ENCODE results near the gene CD48.

The CD48 gene

DNA sequence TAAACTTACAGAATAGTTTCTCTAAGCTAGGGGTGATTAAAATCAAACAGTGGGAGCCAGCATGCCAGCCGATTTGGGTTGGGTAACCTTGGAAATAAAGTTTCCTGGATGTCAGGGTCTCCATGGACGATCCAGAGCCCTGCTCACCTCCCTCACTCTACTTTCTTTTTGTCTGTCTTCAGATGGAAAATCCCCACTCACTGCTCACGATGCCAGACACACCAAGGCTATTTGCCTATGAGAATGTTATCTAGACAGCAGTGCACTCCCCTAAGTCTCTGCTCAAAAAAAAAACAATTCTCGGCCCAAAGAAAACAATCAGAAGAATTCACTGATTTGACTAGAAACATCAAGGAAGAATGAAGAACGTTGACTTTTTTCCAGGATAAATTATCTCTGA lies 41.3 kb upstream of the CD48 start:
- no peaks in the 10 kb centered on the region for H3K36me3 ChIP-seq (ENCODE audit: control insufficient read depth in 1 of 2, insufficient read depth in 2 of 2, low read depth in 1 of 2, low read length in 2 of 2)
- no peak overlapping the region for H4K8ac ChIP-seq (ENCODE audit: low read length)
- DNase-seq: no peak
- no peak overlapping the region for H3K4me2 ChIP-seq (ENCODE audit: low read length, poor library complexity, severe bottlenecking)
- no peak overlapping the region for H3K14ac ChIP-seq (ENCODE audit: low read length in 2 of 2)
- no peak overlapping the region for H2AFZ ChIP-seq (ENCODE audit: low read depth, low read length)
- H3K27ac ChIP-seq (ENCODE audit: low read length, poor library complexity, severe bottlenecking): no peak overlapping the region
- no peak overlapping the region for H2BK15ac ChIP-seq (ENCODE audit: low read depth, poor library complexity, severe bottlenecking)
- H3K4me3 ChIP-seq (ENCODE audit: insufficient read depth in 1 of 2, low read depth in 1 of 2, low read length in 2 of 2): no peak overlapping the region
- no peaks in the 10 kb centered on the region for H3K4me1 ChIP-seq (ENCODE audit: control insufficient read depth, insufficient read depth, low read depth, low read length)
- H3K4ac ChIP-seq (ENCODE audit: low read depth in 1 of 2, low read length in 2 of 2): no peak overlapping the region
- H2BK5ac ChIP-seq (ENCODE audit: low read depth, low read length, poor library complexity, severe bottlenecking): no peak overlapping the region
- H3K9ac ChIP-seq (ENCODE audit: low read length): no peak overlapping the region
- no peaks in the 10 kb centered on the region for H3K9me3 ChIP-seq (ENCODE audit: control insufficient read depth, low read length)
- peaks cover 0 to 3% of the 10 kb centered on the region in 2 experiments for H3K27me3 ChIP-seq (ENCODE audit: control insufficient read depth in 1 of 2, insufficient read depth in 1 of 2, low read length in 2 of 2)
- no peak overlapping the region for H4K91ac ChIP-seq (ENCODE audit: low read length)
- no peak overlapping the region for H2BK12ac ChIP-seq (ENCODE audit: low read length in 2 of 2)
- WGBS: 55% methylated on average over 5 of the region's 5 CpGs
- H3K79me1 ChIP-seq (replicated peaks; ENCODE audit: low read length, poor library complexity, severe bottlenecking): no peaks in the 10 kb centered on the region
- H3K23ac ChIP-seq (ENCODE audit: low read length in 2 of 2): no peak overlapping the region
- no peak overlapping the region for H3K18ac ChIP-seq (ENCODE audit: low read depth in 1 of 2, low read length in 2 of 2)
- no peak overlapping the region for H2BK120ac ChIP-seq (ENCODE audit: low read depth, low read length)
- no peak overlapping the region for H2AK5ac ChIP-seq (ENCODE audit: low read length, severe bottlenecking)

DNA sequence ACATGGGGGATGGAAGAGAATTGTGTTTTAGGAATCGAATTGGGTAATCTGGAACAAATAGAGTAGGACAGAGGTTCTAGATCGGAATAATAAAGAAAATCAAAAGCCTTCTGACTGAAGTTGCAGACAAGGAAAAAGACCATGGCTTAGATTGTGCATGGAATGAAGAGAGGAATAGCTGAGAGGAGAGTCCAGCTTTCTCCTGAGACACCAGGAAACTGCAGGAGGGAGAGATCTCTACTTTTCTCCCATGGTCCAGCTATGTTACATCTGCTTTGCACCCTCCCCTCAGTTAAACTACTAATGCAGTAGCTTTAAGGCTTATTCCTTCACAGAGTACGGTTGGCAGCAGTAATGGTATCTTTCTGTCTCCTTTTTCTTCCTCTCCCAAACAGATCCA lies 40.8 kb upstream of the CD48 start:
- no peak for DNase-seq
- H2BK15ac ChIP-seq (ENCODE audit: low read depth, poor library complexity, severe bottlenecking): no peak overlapping the region
- H3K4me1 ChIP-seq (ENCODE audit: control insufficient read depth, insufficient read depth, low read depth, low read length): no peaks in the 10 kb centered on the region
- peaks cover 0 to 4% of the 10 kb centered on the region in 2 experiments for H3K27me3 ChIP-seq (ENCODE audit: control insufficient read depth in 1 of 2, insufficient read depth in 1 of 2, low read length in 2 of 2)
- no peaks in the 10 kb centered on the region for H3K9me3 ChIP-seq (ENCODE audit: control insufficient read depth, low read length)
- no peak overlapping the region for H2AFZ ChIP-seq (ENCODE audit: low read depth, low read length)
- no peak overlapping the region for H3K14ac ChIP-seq (ENCODE audit: low read length in 2 of 2)
- no peak overlapping the region for H4K91ac ChIP-seq (ENCODE audit: low read length)
- no peak overlapping the region for H3K4me2 ChIP-seq (ENCODE audit: low read length, poor library complexity, severe bottlenecking)
- no peak overlapping the region for H3K4me3 ChIP-seq (ENCODE audit: insufficient read depth in 1 of 2, low read depth in 1 of 2, low read length in 2 of 2)
- no peak overlapping the region for H2BK120ac ChIP-seq (ENCODE audit: low read depth, low read length)
- no peak overlapping the region for H2BK5ac ChIP-seq (ENCODE audit: low read depth, low read length, poor library complexity, severe bottlenecking)
- no peak overlapping the region for H3K27ac ChIP-seq (ENCODE audit: low read length, poor library complexity, severe bottlenecking)
- no peak overlapping the region for H3K23ac ChIP-seq (ENCODE audit: low read length in 2 of 2)
- no peaks in the 10 kb centered on the region for H3K36me3 ChIP-seq (ENCODE audit: control insufficient read depth in 1 of 2, insufficient read depth in 2 of 2, low read depth in 1 of 2, low read length in 2 of 2)
- H3K4ac ChIP-seq (ENCODE audit: low read depth in 1 of 2, low read length in 2 of 2): no peak overlapping the region
- H3K79me1 ChIP-seq (replicated peaks; ENCODE audit: low read length, poor library complexity, severe bottlenecking): no peaks in the 10 kb centered on the region
- H2AK5ac ChIP-seq (ENCODE audit: low read length, severe bottlenecking): no peak overlapping the region
- no peak overlapping the region for H2BK12ac ChIP-seq (ENCODE audit: low read length in 2 of 2)
- WGBS: 62% methylated on average over 2 of the region's 3 CpGs
- no peak overlapping the region for H3K9ac ChIP-seq (ENCODE audit: low read length)
- no peak overlapping the region for H4K8ac ChIP-seq (ENCODE audit: low read length)
- no peak overlapping the region for H3K18ac ChIP-seq (ENCODE audit: low read depth in 1 of 2, low read length in 2 of 2)

DNA sequence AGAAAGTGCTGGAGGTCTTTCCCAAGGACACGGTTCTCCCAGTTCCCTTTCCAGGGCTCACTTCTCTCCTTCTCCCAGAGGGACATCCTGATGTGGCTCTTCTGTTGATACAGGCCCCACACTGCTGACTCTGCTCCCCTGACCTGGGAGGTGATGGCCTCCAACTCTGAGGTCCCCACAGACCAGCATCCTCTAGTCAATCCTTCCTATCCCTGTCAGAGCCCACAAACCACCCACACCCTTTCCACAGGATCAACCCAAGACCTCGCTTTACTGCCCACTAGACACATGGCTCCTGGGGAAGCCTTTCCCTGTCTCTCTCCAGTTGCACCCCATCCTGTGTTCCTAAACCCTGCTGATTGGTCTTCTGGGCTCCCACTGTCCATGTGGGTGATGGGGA lies 39.0 kb upstream of the CD48 start:
- Histone ChIP-seq H3K4me2 (ENCODE audit: low read length, poor library complexity, severe bottlenecking) (no peak overlapping the region), H3K18ac (ENCODE audit: low read depth in 1 of 2, low read length in 2 of 2) (no peak overlapping the region), H2BK12ac (ENCODE audit: low read length in 2 of 2) (no peak overlapping the region), H3K4me3 (ENCODE audit: insufficient read depth in 1 of 2, low read depth in 1 of 2, low read length in 2 of 2) (no peak overlapping the region), H3K79me1 (replicated peaks; ENCODE audit: low read length, poor library complexity, severe bottlenecking) (no peaks in the 10 kb centered on the region), H3K9ac (ENCODE audit: low read length) (no peak overlapping the region), H2BK15ac (ENCODE audit: low read depth, poor library complexity, severe bottlenecking) (no peak overlapping the region), H3K14ac (ENCODE audit: low read length in 2 of 2) (no peak overlapping the region), H2AK5ac (ENCODE audit: low read length, severe bottlenecking) (no peak overlapping the region), H2BK120ac (ENCODE audit: low read depth, low read length) (no peak overlapping the region), H4K91ac (ENCODE audit: low read length) (no peak overlapping the region), H3K4me1 (ENCODE audit: control insufficient read depth, insufficient read depth, low read depth, low read length) (no peaks in the 10 kb centered on the region), H3K9me3 (ENCODE audit: control insufficient read depth, low read length) (no peaks in the 10 kb centered on the region), H3K27ac (ENCODE audit: low read length, poor library complexity, severe bottlenecking) (no peak overlapping the region), H2BK5ac (ENCODE audit: low read depth, low read length, poor library complexity, severe bottlenecking) (no peak overlapping the region), H4K8ac (ENCODE audit: low read length) (no peak overlapping the region), H3K27me3 (ENCODE audit: control insufficient read depth in 1 of 2, insufficient read depth in 1 of 2, low read length in 2 of 2) (peaks cover 0 to 6% of the 10 kb centered on the region in 2 experiments), H3K36me3 (ENCODE audit: control insufficient read depth in 1 of 2, insufficient read depth in 2 of 2, low read depth in 1 of 2, low read length in 2 of 2) (no peaks in the 10 kb centered on the region), H3K23ac (ENCODE audit: low read length in 2 of 2) (no peak overlapping the region), H2AFZ (ENCODE audit: low read depth, low read length) (no peak overlapping the region), H3K4ac (ENCODE audit: low read depth in 1 of 2, low read length in 2 of 2) (no peak overlapping the region)
- WGBS: 86% methylated on average over 1 of the region's 2 CpGs
- no peak for DNase-seq

DNA sequence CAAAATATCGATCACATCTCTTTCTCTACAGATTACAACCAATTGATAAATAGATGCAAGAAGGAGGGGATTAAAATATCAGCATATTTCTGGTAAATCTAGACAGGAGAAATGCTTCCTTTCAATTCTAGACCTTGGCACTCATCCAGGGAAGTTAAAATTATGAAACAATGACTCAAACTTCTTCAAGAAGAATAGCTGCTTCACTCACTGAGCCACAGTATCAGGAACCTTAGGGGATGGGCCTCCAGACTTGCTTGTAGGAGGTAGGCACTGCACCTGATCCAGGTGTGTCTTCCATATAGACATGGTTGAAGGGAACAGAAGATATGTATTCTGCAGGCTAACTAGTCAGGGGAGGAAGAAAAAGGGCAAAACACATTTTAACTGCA lies 37.3 kb upstream of the CD48 start:
- no peak overlapping the region for H2BK120ac ChIP-seq (ENCODE audit: low read depth, low read length)
- H3K4me2 ChIP-seq (ENCODE audit: low read length, poor library complexity, severe bottlenecking): no peak overlapping the region
- WGBS: no CpG with 5 or more reads among the region's 1 CpG
- H2BK5ac ChIP-seq (ENCODE audit: low read depth, low read length, poor library complexity, severe bottlenecking): no peak overlapping the region
- no peak overlapping the region for H2BK12ac ChIP-seq (ENCODE audit: low read length in 2 of 2)
- no peak overlapping the region for H3K27ac ChIP-seq (ENCODE audit: low read length, poor library complexity, severe bottlenecking)
- no peaks in the 10 kb centered on the region for H3K9me3 ChIP-seq (ENCODE audit: control insufficient read depth, low read length)
- H3K4ac ChIP-seq (ENCODE audit: low read depth in 1 of 2, low read length in 2 of 2): no peak overlapping the region
- H3K36me3 ChIP-seq (ENCODE audit: control insufficient read depth in 1 of 2, insufficient read depth in 2 of 2, low read depth in 1 of 2, low read length in 2 of 2): no peaks in the 10 kb centered on the region
- H3K27me3 ChIP-seq (ENCODE audit: control insufficient read depth in 1 of 2, insufficient read depth in 1 of 2, low read length in 2 of 2): peaks cover 3 to 6% of the 10 kb centered on the region in 2 experiments
- H3K79me1 ChIP-seq (replicated peaks; ENCODE audit: low read length, poor library complexity, severe bottlenecking): no peaks in the 10 kb centered on the region
- no peak overlapping the region for H3K9ac ChIP-seq (ENCODE audit: low read length)
- H2BK15ac ChIP-seq (ENCODE audit: low read depth, poor library complexity, severe bottlenecking): no peak overlapping the region
- H2AFZ ChIP-seq (ENCODE audit: low read depth, low read length): no peak overlapping the region
- H3K23ac ChIP-seq (ENCODE audit: low read length in 2 of 2): no peak overlapping the region
- no peak overlapping the region for H2AK5ac ChIP-seq (ENCODE audit: low read length, severe bottlenecking)
- H4K91ac ChIP-seq (ENCODE audit: low read length): no peak overlapping the region
- DNase-seq: no peak
- no peak overlapping the region for H3K14ac ChIP-seq (ENCODE audit: low read length in 2 of 2)
- H4K8ac ChIP-seq (ENCODE audit: low read length): no peak overlapping the region
- no peak overlapping the region for H3K4me3 ChIP-seq (ENCODE audit: insufficient read depth in 1 of 2, low read depth in 1 of 2, low read length in 2 of 2)
- H3K4me1 ChIP-seq (ENCODE audit: control insufficient read depth, insufficient read depth, low read depth, low read length): no peaks in the 10 kb centered on the region
- H3K18ac ChIP-seq (ENCODE audit: low read depth in 1 of 2, low read length in 2 of 2): no peak overlapping the region

All from mesenchymal stem cell (in vitro differentiated cells and primary cell).